ENCODE measurements around the gene FIBCD1. TPM values are rescaled to one million over a fixed set of nuclear protein-coding genes. Genes with fewer than 3 reads are reported as not detected.

The FIBCD1 gene
- total and polyA plus RNA-seq, 9 of the 15 experiments (the other 6 are each of a cell fraction or from before 2014, with no cell fraction given): 0.53 to 1.2 (median 0.95) TPM; not detected in 4

DNA sequence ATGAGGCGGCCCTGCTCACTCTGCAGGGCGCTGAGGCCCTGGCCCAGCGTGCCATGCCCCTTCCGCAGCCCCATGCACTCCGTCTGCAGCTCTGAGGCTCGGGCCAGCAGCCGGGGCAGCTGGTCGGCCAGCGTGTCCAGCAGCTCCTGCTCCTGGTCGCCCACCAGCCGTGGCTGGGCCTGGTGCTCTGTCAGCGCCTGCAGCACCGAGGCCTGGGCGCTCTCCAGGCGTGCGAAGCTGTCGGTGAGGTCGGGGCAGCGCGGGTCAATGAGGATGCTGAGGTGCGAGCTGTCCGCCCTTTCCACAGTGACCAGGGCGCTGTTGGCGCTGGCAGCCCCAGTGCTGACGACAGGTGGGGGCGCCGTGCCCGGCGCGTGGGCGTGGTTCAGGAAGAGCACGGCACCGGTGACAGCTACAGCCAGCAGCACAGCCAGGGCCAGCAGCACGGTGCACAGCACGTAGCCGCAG is 9.4 kb downstream of the FIBCD1 start:
- ChIA-PET CTCF (ENCODE audit: low intra/inter-chr PET ratio) (interaction anchor here (1.1 kb wide), 1 partner anchor 128 kb away, joined by 3 read pairs; no protein-coding TSS in a partner anchor), POLR2A (interaction anchor here (0.6 to 26.8 kb wide), 9 partner anchors 13 to 101 kb away, joined by 3 to 582 read pairs (median 5); no protein-coding TSS in a partner anchor)
- ATAC-seq (peak; percentile 4), DNase-seq (ENCODE audit: extremely low read depth in 1 of 4, low spot score in 3 of 4) (peak in 3 of 4 experiments; percentile 65 to 71 (median 66)), FAIRE-seq (no peak)
- intact Hi-C loops (cut with micrococcal nuclease) (no loop called here), in situ Hi-C loops (cut with MboI) (no loop called here)
- Histone ChIP-seq H3K27me3 (ENCODE audit: control insufficient read depth in 2 of 2, insufficient read depth in 2 of 2, low read length in 2 of 2) (peaks cover 93 to 98% of the 10 kb centered on the region in 2 experiments), H3K79me2 (ENCODE audit: control insufficient read depth, insufficient read depth, low read length) (no peaks in the 10 kb centered on the region), H2AFZ (ENCODE audit: low read depth, low read length) (no peak overlapping the region), H3K4me1 (replicated peaks in 1 of 2; ENCODE audit: control insufficient read depth in 2 of 2, insufficient read depth in 2 of 2, low read length in 2 of 2) (peaks cover 0 to 42% of the 10 kb centered on the region in 2 experiments; a peak in 2 of 5 replicates), H3K4me2 (ENCODE audit: insufficient read depth, low read length) (no peak overlapping the region), H3K36me3 (ENCODE audit: control insufficient read depth, insufficient read depth, low read length) (no peaks in the 10 kb centered on the region), H3K4me3 (no peak overlapping the region), H3K27ac (ENCODE audit: extremely low read depth, low read depth, low read length) (no peak overlapping the region), H4K20me1 (replicated peaks; ENCODE audit: control insufficient read depth, insufficient read depth, low read length) (peaks cover 80% of the 10 kb centered on the region), H3K9me3 (replicated peaks; ENCODE audit: control insufficient read depth, insufficient read depth, low read depth, low read length) (no peaks in the 10 kb centered on the region), H3K9me1 (ENCODE audit: control insufficient read depth, insufficient read depth, low read length) (peaks cover 4% of the 10 kb centered on the region), H3K9ac (ENCODE audit: insufficient read depth in 1 of 2, low read depth in 2 of 2, low read length in 2 of 2) (peak overlapping the region in 1 of 2 experiments; percentile 1; a peak in 1 of 4 replicates)
- no TSS peak for BruUV-seq (replicated peaks)
- 5% methylated on average over 36 of the region's 36 CpGs for WGBS (ENCODE audit: insufficient coverage, low coverage, missing lambda C conversion rate)
- TF ChIP-seq NCOR1 (IDR thresholded peaks at IDR 0.05) (no peak), HMG20B (CRISPR knock-in tag; IDR thresholded peaks at IDR 0.05) (no peak), ZKSCAN1 (IDR thresholded peaks at IDR 0.05; ENCODE audit: low read depth, low read length) (0 out of 2 replicates have a peak, but pooled peaks have one; percentile 1), ZNF586 (CRISPR knock-in tag; conservative IDR thresholded peaks at IDR 0.05) (no peak), CREB1 (IDR thresholded peaks at IDR 0.05) (no peak), CREB1 (CRISPR knock-in tag; IDR thresholded peaks at IDR 0.05) (no peak), ZNF384 (IDR thresholded peaks at IDR 0.05; ENCODE audit: low read depth, low read length) (no peak), ZNF778 (CRISPR knock-in tag; IDR thresholded peaks at IDR 0.05) (no peak), ETV5 (CRISPR knock-in tag; IDR thresholded peaks at IDR 0.05; ENCODE audit: low read depth) (no peak), MED1 (CRISPR knock-in tag; IDR thresholded peaks at IDR 0.05; ENCODE audit: borderline replicate concordance) (no peak), ZFP1 (CRISPR knock-in tag; IDR thresholded peaks at IDR 0.05) (no peak), MEF2D (tag; conservative IDR thresholded peaks at IDR 0.05; ENCODE audit: low read depth) (no peak), ZC3H4 (CRISPR knock-in tag; IDR thresholded peaks at IDR 0.05; ENCODE audit: borderline replicate concordance) (no peak)
- TF ChIP-seq, protein P1, sequence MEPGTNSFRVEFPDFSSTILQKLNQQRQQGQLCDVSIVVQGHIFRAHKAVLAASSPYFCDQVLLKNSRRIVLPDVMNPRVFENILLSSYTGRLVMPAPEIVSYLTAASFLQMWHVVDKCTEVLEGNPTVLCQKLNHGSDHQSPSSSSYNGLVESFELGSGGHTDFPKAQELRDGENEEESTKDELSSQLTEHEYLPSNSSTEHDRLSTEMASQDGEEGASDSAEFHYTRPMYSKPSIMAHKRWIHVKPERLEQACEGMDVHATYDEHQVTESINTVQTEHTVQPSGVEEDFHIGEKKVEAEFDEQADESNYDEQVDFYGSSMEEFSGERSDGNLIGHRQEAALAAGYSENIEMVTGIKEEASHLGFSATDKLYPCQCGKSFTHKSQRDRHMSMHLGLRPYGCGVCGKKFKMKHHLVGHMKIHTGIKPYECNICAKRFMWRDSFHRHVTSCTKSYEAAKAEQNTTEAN (CRISPR knock-in tag; IDR thresholded peaks at IDR 0.05): no peak
- TF ChIP-seq, protein P2, sequence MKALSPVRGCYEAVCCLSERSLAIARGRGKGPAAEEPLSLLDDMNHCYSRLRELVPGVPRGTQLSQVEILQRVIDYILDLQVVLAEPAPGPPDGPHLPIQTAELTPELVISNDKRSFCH (CRISPR knock-in tag; IDR thresholded peaks at IDR 0.05): no peak
- TF ChIP-seq, protein P2 (tag; IDR thresholded peaks at IDR 0.05): no peak
- TF ChIP-seq, protein P3, sequence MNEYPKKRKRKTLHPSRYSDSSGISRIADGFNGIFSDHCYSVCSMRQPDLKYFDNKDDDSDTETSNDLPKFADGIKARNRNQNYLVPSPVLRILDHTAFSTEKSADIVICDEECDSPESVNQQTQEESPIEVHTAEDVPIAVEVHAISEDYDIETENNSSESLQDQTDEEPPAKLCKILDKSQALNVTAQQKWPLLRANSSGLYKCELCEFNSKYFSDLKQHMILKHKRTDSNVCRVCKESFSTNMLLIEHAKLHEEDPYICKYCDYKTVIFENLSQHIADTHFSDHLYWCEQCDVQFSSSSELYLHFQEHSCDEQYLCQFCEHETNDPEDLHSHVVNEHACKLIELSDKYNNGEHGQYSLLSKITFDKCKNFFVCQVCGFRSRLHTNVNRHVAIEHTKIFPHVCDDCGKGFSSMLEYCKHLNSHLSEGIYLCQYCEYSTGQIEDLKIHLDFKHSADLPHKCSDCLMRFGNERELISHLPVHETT (CRISPR knock-in tag; conservative IDR thresholded peaks at IDR 0.05 in 1 of 2, IDR thresholded peaks at IDR 0.05 in 1 of 2): no peak
- TF ChIP-seq, protein P4, sequence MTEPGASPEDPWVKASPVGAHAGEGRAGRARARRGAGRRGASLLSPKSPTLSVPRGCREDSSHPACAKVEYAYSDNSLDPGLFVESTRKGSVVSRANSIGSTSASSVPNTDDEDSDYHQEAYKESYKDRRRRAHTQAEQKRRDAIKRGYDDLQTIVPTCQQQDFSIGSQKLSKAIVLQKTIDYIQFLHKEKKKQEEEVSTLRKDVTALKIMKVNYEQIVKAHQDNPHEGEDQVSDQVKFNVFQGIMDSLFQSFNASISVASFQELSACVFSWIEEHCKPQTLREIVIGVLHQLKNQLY (CRISPR knock-in tag; conservative IDR thresholded peaks at IDR 0.05): peak in 1 of 2 experiments; percentile 87; a peak in 1 of 4 replicates

Measured in K562 (cell line).